KG1 (cell line): Measurements from ENCODE around the gene MED16.
A peak's percentile ranks its signal among the peaks of the same experiment; 100 is the strongest.

ENCODE experiments used
- DNase-seq: peaks from one replicate; lab custom pipeline; 2025; lab: John Stamatoyannopoulos, UW

The MED16 gene, protein sequence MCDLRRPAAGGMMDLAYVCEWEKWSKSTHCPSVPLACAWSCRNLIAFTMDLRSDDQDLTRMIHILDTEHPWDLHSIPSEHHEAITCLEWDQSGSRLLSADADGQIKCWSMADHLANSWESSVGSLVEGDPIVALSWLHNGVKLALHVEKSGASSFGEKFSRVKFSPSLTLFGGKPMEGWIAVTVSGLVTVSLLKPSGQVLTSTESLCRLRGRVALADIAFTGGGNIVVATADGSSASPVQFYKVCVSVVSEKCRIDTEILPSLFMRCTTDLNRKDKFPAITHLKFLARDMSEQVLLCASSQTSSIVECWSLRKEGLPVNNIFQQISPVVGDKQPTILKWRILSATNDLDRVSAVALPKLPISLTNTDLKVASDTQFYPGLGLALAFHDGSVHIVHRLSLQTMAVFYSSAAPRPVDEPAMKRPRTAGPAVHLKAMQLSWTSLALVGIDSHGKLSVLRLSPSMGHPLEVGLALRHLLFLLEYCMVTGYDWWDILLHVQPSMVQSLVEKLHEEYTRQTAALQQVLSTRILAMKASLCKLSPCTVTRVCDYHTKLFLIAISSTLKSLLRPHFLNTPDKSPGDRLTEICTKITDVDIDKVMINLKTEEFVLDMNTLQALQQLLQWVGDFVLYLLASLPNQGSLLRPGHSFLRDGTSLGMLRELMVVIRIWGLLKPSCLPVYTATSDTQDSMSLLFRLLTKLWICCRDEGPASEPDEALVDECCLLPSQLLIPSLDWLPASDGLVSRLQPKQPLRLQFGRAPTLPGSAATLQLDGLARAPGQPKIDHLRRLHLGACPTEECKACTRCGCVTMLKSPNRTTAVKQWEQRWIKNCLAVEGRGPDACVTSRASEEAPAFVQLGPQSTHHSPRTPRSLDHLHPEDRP

DNA sequence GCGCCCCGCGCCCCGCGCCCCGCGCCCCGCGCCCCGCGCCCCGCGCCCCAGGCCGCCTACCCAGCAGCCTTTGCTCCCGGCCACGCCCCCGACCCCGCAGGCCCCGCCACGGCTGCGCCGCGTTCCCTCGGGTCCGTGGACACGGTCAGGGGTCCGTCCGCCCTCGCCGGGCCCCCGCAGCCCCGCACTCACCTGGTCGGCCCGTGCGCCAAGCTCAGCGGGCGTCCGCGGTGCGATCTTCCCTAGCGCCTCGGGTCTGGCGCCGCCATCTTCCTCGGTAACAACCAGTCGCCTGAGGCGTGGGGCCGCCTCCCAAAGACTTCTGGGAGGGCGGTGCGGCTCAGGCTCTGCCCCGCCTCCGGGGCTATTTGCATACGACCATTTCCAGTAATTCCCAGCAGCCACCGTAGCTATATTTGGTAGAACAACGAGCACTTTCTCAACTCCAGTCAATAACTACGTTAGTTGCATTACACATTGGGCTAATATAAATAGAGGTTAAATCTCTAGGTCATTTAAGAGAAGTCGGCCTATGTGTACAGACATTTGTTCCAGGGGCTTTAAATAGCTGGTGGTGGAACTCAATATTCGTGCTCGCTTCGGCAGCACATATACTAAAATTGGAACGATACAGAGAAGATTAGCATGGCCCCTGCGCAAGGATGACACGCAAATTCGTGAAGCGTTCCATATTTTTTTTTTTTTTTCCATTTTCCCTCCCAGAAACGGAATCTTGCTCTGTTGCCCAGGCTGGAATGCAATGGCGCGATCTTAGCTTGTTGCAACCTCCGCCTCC, at the start of gene MED16, which contains the start of gene RNU6-9:
Gene MED16 (minus strand): TSS at position 294 of the 796 bp plus-strand sequence. CDS start 2,056 bp downstream, outside the sequence.
Gene RNU6-9 (plus strand): TSS at position 591 of the 796 bp plus-strand sequence.
- peak; percentile 88 for DNase-seq

DNA sequence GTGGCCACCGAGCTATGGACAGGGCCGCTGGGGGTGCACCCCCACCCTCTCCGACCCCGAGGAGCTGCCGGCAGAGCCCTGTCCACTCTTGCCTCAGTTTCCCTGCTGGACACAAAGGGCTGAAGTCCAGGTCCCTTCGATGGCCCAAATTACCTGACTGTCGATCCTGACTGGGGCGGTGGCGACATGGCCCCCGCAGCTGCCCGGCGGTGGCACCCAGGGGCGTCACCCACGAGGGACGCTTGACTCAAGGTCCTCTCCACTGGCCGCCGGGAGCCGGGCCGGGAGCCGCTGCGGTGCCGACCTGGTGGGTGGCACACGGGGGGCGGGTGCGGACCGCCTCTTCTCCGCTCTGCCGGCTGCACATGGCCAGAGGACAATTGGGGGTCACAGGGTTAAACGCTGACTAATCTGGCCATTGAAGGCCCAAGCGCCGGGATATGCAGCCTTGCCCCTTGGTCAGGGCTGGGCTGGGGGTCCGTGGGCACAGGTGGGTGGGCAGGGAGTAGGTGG, 49.2 kb upstream of the MED16 start:
- DNase-seq, result no peak

DNA sequence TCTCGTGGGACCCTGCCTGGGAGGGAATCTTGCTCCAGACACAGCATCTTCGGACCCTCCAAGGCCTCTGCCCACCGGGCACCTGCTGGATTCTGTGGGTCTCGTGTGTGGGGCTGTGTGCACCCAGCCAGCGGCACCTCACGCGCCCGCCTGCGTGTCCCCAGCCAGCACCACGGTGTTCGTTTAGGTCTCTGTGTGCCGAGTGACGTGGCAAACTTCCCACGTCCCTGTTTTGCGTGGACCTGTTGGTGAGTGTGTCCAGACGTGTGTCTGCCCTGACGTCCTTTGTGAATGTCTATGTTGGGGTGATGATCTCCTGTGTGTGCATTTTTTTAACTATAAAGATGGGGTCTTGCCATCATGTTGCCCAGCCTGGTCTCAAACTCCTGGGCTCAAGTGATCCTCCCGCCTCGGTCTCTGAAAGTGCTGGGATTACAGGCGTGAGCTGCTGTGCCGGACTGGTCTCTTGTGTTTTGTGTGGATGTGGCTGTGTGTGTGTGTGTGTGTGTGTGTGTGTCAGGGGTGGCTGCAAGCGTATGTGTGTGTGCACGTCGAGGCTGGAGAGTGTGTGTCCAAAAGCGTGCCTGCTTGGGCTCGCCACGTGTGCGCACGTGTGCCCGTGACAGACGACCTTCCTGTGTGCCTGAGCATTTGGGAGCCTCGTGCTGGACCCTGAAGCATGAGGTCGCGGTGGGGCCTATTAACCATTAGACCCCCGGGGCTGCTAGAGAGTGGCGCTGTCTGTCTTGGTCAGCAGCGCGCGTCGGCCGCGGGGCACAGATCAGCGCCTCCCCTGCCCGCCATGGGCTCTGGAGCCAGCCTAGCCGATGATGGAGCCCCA, 48.5 kb upstream of the MED16 start:
- DNase-seq, result no peak

DNA sequence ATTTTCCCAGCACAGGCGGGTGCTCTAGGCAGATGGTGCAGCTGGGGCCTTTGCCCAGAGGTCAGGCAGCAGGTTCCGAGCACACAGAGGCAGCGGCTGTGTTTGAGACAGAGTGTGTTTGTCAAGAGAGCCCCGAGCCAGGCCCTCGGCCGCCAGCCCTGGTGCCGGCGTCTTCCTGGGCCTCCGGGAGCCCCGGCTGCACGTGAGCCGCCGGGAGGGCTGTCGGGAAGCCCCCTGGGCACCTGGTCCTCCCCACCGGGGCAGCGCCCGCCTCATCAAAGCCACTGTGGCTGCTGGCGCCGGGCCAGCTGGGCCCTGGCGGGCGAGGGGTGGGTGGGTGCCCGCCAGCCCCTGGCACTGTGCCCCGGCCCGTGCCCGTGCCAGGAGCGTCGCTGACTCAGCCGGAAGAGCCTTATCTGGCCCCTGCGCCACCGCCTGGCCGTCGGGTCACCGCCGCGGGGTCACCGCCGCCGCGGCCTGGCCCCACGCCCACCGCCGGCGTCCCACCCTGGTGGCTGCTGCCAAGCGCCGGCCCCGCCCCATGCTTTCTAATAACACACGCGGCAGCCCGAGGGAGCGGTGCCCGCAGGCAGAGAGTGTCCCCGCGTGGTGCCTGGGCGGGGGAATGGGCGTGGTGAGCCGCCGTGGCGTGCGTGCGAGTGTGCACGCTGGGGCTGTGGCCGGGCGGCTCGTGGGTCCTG, 47.8 kb upstream of the MED16 start:
- no peak for DNase-seq

DNA sequence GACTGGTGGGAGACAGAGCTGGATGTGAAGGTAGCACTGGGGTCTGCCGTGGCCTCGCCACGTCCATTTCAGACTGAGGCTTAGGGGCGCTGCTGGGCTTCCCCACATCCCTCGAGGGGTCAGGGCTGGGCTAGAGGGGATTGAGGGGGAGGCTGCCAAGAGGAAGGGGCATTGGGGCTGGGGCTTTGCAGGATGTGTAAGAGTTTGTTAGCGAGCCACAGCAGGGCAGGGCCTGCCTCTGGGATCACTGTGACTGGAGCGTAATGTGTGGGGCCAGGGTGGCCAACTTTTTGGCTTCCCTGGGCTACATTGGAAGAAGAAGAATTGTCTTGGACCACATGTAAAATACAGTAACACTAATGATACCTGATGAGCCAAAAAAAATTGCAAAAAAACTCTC, 46.9 kb upstream of the MED16 start:
- DNase-seq, result no peak

DNA sequence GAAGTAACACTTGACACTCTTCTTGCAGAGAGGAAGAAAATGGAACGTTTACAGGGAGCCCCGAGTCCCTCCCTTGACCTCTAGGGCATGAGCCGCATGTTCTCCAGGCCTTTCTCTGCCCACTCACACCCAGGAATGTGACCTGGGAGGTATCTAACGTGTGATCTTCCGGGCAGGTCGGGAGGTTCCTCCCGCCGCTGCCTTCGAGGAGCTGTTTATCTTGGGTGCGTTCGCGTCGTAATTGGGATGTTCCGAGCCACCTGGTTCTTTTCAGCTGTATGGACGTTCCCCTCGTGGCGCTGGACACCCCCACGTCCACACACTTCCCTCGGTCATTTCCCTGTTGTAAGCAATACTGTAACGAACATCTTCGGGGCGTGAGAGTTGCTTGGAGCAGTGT, 46.5 kb upstream of the MED16 start:
- DNase-seq, result no peak

DNA sequence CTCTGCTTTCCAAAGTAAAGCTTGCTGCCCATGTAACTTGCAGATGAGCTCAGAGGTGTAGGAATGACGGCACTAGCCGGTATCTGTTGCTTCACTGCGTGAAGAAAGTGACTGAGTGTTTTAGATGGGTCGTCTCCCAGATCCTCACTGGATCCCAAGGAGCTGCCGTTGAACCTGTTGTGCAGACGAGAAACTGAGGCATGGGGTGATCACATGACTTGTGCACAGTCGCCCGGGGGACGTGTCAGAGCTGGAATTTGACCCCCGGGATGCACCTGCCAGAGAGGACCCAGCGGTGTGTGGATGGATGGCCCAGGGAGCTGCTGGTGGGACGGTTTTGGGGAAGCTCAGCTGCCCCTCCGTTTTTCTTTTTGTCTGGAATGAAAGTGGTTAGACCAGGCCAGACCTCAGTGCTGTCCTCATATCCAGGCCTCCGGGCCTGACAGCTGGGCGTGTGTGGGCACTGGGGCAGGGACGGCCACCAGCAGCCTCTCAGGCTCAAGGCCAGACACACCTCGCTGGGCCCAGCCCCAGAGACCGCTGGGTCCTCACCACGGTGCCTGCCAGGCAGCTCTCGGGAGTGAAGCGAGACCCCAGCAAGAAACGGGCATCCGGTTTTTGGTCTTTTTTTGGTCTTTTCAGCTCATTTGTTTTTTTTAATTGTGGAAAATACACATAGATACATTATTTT, 45.4 kb upstream of the MED16 start:
- no peak for DNase-seq

DNA sequence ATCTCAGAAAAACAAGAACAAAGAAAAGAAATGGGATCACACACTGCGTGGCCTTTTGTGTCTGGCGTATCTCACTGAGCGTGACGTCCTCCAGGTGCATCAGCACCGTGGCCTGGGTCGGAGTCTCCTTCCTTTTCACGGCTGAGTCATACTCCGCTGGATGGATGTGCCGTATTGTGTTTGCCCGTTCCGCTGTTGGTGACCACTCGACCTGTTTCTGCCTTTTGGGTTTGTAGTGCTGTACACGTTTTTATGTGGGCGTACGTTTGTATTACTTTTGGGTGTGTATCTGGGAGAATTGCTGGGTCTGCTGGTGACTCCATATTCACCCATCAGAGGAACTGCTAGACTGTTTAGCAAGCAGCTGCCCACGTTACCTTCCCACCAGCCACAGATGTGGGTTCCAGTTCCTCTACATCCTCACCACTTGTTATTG, 44.3 kb upstream of the MED16 start:
- no peak for DNase-seq

DNA sequence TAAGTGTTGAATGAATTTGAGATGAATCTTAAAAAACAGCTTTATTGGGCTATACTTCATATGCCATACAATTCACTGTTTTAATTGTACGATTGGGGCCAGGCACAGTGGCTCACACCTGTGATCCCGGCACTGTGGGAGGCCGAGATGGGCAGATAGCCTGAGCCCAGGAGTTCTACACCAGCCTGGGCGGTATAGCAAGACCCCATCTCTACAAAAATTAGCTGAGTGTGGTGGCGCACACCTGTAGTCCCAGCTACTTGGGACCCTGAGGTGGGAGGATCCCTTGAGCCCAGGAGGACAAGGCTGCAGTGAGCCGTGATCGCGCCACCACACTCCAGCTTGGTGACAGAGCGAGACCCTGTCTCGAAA, 43.2 kb upstream of the MED16 start:
- no peak for DNase-seq

DNA sequence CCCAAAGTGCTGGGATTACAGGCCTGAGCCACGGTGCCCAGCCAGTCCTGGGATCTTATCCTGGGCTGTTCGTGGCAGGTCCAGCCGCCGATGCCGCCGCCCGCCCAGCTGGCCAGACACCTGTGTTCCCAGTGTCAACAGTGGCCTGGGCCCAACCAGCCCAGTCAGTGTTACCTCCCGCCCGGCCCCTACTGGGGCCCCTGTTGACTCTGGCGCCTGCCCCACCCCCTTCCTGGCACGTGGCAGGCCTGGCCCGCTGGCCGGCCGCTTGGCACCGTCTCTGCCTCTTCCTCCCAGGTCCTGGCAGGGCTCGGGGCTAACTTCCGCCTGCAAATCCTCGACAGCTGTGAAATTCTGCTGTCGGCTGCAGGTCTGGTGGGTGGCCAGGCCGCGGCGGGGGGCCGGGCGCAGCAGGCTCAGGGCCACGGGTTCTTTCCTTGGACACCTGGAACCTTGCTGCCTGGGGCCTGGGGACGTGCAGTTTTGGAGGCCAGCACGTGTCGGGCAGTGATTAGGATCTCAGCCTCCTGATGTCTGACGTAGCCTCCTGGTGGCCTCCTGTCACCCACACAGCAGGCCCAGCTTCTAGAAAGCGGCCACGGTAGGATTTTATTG, 42.0 kb upstream of the MED16 start:
- no peak for DNase-seq

DNA sequence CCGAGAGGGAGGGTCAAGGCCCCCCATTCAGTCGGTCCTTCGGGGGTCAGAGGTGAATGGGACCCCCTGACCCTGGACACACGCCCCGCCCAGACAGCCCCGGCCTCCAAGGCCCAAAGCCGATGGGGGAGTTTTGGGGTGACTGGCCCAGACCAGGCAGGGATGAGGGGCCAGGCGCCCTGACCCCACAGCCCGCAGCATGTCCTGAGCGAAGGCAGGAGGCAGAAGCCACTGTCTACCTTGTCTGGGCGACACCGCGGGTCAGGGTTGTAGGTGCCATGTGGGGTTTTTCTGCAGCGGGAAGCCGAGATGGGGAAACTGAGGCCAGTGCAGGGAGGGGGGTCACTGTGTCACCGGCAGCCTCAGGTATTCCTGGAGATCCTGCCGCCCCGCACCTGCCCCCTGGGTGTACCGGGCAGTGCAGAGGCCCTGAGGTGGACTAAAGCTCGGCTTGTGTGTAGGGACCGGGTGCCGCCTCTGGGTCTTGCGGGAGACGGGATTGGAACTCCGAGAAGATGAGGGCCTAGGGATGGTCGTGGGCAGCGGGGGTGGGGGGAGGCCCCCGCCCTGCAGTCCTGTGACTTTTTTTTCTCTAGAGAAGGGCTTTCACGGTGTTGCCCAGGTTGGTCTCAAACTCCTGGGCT, 41.3 kb upstream of the MED16 start:
- no peak for DNase-seq

DNA sequence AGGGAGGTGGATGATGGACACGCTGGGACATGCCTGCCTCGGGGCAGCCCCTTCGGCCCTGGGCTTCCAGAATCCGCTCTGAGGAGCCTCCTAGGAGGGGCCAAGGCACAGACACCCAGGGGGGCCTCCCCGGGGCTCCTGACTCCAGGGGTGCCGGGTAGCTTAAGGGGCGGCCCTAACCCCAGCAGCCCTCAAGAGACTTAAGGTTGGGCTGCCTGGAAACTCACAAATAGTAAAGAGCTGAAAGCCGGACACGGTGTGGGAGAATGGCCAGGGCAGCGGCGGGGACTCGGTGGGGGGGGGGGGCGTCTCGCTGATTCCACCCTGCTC, 40.5 kb upstream of the MED16 start:
- DNase-seq, result no peak

DNA sequence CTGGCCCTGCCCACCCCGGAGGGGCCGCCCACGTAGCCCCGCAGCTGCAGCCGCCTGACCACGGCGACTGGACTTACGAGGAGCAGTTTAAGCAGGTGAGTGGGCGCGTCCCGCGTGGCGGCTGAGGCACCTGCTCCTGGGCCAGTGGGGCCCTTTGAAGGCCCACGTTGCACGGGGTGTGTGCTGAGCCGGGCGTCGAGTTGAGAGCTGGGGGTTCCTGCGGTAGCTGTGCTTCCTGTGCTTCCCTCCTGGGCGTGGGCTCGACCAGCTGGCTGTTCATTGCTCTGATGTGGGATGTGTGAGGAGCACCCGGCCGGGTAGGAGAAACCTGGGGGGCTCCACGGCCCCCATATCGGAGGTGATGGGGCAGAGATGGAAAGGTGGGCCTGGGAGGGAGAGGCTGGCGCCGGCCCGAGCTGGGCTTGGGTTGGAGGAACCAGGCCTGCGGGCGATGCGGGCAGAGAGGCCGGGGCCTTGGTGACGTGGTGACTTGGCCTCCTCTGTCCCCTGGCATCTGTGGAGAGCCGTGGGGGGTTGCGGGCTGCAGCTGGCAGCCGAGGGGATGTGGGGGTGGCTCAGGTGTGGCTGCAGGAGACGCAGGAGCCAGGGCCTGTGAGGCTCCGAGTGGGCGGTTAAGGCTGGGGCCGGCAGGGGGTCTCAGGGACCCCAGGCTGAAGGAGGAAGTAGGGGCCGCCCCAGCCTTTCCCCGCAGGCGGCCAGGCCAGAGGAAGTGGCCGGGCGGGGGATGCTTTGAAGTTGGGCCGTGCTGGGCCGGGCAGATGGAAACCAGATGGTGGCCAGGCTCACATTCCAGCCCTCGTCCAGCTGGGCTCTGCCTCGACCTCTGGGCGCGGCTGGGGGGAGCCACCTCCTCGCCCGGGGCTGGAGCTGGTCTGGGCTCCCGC, 39.9 kb upstream of the MED16 start:
- DNase-seq, result no peak

DNA sequence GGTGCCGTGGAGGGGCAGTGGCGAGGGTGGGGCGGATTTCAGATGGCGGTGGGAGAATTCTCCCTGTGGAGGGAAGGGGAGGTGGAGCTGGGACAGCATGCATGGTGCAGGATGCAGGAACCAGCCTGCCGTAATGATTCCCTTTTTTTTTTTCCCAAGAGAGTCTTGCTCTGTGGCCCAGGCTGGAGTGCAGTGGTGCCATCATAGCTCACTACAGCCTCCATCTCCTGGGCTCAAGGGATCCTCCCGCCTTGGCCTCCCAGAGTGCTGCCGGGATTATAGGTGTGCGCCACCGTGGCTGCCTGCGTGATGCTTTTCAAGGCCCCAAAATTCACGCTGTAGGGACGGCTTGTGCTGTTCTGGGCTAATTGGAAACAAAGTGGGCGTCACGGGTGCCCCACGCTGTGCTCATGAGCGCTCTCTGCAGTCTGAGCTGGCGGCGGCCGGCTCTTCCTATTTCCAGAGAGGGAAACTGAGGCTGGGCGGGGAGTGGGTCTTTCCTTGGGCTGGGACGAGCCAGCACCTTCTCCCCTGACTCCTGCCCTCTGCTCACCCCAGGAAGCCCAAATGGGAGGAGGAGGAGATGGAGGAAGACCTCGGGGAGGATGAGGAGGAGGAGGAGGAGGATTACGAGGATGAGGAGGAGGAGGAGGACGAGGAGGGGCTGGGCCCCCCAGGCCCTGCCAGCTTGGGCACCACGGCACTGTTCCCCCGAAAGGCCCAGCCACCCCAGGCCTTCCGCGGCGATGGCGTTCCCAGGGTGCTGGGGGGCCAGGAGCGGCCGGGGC, 39.1 kb upstream of the MED16 start:
- DNase-seq, result no peak

DNA sequence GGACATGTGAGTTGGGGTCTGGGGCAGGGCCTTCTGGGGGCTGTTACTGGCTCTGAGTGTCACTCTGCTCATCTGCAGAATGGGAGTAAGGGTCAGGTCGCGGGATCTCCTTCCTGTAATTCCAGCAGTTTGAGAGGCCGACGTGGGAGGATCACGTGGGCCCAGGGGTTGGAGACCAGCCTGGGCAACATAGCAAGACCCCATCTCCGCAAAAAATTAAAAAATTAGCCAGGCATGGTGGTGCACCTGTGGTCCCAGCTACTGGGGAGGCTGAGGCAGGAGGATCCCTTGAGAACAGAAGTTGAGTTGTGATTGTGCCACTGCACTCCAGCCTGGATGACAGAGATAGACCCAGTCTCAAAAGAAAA, 36.9 kb upstream of the MED16 start:
- DNase-seq, result no peak

DNA sequence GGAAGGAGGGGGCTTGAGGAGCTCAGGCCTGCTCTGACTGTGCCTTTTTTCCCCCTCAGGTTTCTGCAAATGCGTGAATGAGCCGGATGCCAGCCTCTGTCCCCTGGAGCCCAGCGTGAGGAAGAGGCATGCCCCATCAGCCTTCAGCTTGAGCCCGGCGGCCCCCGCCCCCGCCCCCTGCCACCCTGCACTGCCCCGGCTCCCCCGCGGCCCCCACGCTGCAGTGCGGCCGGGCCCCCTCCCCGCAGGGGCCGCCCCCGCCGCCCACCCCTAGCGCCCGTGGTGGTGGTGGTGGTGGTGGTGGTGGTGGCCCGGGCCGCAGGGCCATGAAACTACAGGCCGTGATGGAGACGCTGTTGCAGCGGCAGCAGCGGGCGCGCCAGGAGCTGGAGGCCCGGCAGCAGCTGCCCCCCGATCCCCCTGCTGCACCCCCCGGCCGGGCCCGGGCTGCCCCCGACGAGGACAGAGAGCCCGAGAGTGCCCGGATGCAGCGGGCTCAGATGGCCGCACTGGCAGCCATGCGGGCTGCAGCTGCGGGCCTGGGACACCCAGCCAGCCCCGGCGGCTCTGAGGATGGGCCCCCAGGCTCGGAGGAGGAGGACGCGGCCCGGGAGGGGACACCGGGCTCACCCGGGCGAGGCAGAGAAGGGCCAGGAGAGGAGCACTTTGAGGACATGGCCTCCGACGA, 36.4 kb upstream of the MED16 start:
- DNase-seq, result no peak
